AG09309 (cell line): Measurements from ENCODE around the gene UQCRH.

Experiments
- DNase-seq: peaks from one replicate; pipeline ENCODE4 v3.0.0-alpha.2; 2010; ENCODE audit warnings: low read depth
- H3K4me3 ChIP-seq: 2 replicates; pipeline ENCODE4 v1.5.1; 2011; ENCODE audit warnings: mild to moderate bottlenecking, low read depth, low read length, moderate library complexity; ENCODE audit not compliant: control insufficient read depth
- TF ChIP-seq, protein P1 (sequence below): IDR thresholded peaks from 2 replicates; pipeline ENCODE4 v1.5.1; 2011; ENCODE audit warnings: mild to moderate bottlenecking, low read depth, low read length, inconsistent platforms; ENCODE audit not compliant: insufficient read depth, control insufficient read depth; ENCODE audit errors: missing control alignments

Gene UQCRH

DNA sequence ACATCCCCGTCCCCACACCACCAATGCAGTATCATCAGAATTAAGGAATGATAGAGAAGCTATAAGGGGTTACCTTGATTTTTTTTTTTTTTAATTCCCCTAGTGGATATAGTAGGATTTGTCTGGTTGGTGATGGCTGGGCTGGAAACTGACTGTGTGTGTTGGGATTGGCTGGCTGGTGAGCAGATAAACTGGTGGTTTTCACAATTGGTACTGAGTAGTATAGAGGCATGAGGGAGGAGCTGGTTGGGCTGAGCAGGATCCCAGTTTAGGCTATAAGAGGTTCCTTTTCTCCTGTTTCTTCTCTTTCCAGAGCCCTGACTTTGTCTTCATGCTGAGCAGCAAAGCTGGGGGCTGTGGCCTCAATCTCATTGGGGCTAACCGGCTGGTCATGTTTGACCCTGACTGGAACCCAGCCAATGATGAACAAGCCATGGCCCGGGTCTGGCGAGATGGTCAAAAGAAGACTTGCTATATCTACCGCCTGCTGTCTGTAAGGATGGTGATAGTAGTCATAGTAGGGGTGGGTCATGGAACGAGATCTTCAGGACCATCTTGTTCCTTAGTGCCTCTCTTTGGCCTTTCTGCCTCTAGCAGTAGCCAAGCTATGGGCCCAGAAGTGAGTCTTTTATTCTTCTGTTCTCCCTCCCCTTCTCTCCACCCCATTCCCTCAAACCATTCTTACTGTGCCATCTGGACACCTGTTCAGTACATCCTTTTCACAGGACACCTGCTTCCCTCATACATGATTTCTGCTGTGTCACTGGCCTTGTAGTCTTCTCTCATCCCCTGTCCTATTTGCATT lies 29.1 kb upstream of the UQCRH start:
- TF ChIP-seq, protein P1, sequence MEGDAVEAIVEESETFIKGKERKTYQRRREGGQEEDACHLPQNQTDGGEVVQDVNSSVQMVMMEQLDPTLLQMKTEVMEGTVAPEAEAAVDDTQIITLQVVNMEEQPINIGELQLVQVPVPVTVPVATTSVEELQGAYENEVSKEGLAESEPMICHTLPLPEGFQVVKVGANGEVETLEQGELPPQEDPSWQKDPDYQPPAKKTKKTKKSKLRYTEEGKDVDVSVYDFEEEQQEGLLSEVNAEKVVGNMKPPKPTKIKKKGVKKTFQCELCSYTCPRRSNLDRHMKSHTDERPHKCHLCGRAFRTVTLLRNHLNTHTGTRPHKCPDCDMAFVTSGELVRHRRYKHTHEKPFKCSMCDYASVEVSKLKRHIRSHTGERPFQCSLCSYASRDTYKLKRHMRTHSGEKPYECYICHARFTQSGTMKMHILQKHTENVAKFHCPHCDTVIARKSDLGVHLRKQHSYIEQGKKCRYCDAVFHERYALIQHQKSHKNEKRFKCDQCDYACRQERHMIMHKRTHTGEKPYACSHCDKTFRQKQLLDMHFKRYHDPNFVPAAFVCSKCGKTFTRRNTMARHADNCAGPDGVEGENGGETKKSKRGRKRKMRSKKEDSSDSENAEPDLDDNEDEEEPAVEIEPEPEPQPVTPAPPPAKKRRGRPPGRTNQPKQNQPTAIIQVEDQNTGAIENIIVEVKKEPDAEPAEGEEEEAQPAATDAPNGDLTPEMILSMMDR, result no peak
- no peak for DNase-seq
- H3K4me3 ChIP-seq, result no peak overlapping the region

DNA sequence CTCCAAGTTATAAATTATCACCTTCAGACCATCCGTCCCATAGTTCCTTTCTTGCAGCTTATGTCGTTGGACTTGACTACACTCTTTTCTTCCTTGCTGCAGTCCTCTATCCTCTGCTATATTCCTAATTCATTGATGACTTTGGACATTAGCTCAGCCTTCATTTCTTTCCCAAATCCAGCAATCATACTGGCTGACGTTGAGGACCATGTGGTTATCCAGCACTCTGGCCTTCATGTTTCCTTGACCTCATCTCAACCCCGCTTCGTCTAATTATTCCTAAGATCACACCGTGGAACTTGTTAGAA lies 28.5 kb upstream of the UQCRH start:
- no peak for DNase-seq
- no peak overlapping the region for H3K4me3 ChIP-seq
- TF ChIP-seq, protein P1, result no peak

DNA sequence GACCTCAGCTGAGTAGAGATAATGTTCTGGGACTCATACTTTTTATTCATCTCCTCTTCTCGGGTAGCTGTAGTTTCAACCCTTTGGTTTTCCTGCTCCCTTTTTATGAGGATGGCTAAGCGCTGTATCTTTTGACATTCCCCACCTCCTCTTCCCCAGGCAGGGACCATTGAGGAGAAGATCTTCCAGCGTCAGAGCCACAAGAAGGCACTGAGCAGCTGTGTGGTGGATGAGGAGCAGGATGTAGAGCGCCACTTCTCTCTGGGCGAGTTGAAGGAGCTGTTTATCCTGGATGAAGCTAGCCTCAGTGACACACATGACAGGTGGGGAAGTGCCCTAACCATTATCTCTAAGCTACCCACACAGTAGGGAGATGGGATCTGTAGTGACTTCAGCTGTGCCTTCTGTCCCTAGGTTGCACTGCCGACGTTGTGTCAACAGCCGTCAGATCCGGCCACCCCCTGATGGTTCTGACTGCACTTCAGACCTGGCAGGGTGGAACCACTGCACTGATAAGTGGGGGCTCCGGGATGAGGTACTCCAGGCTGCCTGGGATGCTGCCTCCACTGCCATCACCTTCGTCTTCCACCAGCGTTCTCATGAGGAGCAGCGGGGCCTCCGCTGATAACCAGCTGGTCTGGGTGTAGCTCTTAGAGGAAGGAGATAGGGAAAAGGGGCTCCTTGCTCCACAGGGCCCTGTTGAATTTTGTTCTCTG lies 25.7 kb upstream of the UQCRH start:
- H3K4me3 ChIP-seq, result no peak overlapping the region
- DNase-seq, result no peak
- TF ChIP-seq, protein P1, result no peak

DNA sequence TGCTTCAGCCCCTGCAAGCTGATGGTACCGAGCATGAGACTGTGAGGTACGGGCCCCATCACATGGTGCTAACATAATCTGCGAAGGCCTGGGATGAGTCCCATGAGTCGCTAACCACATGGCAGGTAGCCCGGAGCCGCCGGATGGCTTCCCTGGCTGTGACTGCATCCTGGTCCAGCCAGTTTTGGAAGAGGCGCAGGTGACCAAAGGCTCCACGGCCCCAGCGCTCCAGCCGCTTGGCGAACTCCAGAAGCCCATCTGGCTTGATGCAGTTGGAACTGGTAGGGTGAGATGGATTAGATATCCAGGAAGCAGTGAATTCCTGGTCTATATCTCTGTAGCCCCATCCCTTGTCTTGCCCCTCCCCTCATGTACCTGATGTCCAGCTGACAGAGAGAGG lies 24.7 kb upstream of the UQCRH start:
- DNase-seq, result no peak
- no peak overlapping the region for H3K4me3 ChIP-seq
- TF ChIP-seq, protein P1, result no peak

DNA sequence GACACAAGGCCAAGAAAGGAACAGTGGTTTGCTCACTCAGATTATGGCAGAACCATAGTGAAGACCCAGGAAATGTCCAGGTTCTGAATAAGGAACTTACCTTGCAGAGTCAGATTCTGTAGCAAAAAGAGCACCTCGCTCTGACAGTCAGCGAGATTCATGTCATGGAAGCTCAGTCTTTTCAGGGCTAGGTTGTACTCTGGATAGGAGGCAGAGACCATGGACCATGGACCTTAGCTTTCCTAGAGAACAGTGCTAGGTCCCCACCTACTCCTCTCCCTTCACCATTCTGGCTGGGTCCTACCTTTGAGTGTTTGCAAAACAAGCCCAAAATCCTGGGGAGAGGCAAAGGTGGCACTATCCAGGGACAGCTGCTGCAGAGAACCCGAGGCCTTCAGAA lies 23.4 kb upstream of the UQCRH start:
- H3K4me3 ChIP-seq, result no peak overlapping the region
- no peak for DNase-seq
- TF ChIP-seq, protein P1, result no peak

DNA sequence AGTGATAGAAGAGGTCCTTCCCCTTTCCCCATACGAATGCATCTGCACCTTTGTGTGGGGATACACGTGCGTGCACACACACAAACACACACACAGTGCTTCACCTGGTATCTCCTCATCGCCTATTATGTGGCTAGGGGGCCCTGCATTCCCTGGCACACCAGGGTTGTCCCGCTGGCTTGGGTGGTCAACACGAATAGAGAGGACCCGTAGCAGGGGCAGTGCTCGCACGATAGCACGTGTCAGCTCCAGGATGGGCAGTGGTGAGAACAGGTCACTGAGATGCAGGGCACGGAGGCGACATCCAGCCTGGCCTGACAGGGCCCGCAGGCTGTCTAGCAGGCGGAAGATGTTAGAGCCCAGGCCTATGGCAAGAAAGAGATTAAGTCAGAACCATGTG lies 22.5 kb upstream of the UQCRH start:
- DNase-seq, result no peak
- TF ChIP-seq, protein P1, result no peak
- no peak overlapping the region for H3K4me3 ChIP-seq
